ENCODE measurements around the gene LIMS1.

LIMS1 gene

DNA sequence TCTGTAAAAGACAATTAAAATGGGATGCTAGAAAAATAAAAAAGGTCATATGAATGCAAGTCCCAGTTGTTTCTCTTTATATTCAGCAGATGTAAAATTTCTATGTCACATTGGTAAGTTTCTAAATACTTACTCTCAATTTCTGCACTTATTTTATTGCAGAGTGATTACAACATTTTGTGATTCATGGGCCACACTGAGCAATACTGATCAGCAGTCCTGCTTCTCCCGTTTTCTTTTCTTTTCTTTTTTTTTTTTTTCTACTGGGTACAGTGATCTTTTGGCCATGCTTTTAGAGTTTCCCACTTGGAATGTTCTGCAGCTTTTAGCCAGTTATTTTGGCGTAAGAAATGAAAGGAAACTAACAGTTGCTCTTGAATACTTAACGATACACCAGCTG lies 38.8 kb downstream of the LIMS1 start:
- TF ChIP-seq, protein P1, sequence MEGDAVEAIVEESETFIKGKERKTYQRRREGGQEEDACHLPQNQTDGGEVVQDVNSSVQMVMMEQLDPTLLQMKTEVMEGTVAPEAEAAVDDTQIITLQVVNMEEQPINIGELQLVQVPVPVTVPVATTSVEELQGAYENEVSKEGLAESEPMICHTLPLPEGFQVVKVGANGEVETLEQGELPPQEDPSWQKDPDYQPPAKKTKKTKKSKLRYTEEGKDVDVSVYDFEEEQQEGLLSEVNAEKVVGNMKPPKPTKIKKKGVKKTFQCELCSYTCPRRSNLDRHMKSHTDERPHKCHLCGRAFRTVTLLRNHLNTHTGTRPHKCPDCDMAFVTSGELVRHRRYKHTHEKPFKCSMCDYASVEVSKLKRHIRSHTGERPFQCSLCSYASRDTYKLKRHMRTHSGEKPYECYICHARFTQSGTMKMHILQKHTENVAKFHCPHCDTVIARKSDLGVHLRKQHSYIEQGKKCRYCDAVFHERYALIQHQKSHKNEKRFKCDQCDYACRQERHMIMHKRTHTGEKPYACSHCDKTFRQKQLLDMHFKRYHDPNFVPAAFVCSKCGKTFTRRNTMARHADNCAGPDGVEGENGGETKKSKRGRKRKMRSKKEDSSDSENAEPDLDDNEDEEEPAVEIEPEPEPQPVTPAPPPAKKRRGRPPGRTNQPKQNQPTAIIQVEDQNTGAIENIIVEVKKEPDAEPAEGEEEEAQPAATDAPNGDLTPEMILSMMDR (IDR thresholded peaks at IDR 0.05; ENCODE audit: low read depth, low read length): no peak
- no peak overlapping the region for H3K4me3 ChIP-seq (ENCODE audit: low read depth, low read length)

DNA sequence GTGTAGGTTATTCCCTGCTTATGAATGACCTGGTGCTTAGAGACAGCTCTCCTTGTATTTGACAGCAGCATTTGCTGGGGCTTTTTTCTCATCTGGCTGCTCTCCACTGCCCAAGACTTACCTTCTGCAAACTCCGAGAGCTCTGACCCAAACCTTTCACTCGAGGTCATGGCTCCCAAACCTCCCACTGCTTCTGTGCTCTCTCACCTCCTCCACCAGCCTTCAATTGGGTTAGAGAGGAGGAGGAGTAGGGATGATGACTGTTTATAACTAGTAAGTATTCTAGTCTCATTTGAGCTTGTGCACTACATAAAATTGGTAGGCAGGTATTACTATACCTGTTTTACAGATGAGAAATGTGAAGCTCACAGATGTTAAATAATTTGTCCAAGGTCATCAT lies 40.1 kb downstream of the LIMS1 start:
- TF ChIP-seq, protein P1 (IDR thresholded peaks at IDR 0.05; ENCODE audit: low read depth, low read length): no peak
- no peak overlapping the region for H3K4me3 ChIP-seq (ENCODE audit: low read depth, low read length)

DNA sequence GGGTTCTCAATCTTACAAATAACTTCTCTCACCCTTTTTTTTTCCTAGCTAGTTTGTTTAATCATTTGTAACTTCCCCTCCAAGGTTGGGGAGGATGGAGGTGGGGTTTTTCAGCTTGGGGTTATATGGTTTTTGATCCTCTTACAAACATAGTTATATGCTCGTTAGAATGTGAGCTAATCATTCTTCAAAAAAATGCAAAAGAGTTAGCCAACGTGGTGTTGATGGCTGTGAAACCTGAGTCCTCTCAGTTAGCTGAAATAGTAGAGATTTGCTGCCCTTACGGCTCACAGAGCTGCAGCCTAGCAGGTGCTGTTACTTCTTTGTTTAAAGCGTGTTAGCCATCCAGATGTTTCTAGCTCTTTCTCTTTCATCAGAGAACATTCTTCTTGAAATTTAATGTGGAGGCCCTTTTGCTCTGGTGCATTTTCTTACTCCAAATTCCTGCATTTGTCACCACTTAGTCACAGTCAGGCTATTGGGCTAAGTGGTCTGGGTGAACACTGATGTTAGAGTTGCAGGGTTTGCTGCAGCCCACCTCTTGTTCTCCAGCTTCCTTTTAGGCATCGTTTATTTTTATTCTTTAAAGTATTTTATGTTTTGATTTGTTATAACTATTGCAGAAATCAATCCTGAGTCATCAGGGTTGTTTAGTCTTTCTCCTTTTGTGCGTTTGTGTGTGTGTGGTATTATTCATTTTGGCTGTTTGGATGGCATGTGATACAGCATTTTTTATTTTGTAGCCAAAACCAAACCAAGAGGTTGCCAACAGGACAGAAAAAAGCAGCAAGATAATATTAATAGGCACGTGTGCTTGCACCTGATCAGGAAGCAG lies 41.1 kb downstream of the LIMS1 start:
- H3K4me3 ChIP-seq (ENCODE audit: low read depth, low read length): no peak overlapping the region
- TF ChIP-seq, protein P1 (IDR thresholded peaks at IDR 0.05; ENCODE audit: low read depth, low read length): no peak

DNA sequence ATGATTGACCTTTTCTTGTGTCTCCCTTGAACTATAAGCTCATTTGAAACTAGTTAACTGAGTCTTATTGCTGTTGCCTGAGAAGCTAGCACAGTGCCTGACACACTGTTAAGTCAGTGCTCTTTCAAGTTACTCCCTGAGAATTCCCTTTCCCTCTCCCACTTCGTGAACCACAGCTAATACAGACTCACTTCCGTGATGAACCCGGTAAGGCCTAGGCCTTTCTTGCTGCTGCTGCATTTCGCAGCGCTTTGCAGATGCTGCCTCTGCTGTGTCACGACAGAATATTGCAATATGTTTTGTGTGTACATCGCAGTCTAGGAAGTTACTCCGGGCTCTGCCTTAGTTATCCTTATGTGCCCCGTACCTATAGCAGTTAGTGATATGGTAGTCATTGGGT lies 42.8 kb downstream of the LIMS1 start:
- TF ChIP-seq, protein P1 (IDR thresholded peaks at IDR 0.05; ENCODE audit: low read depth, low read length): no peak
- no peak overlapping the region for H3K4me3 ChIP-seq (ENCODE audit: low read depth, low read length)

DNA sequence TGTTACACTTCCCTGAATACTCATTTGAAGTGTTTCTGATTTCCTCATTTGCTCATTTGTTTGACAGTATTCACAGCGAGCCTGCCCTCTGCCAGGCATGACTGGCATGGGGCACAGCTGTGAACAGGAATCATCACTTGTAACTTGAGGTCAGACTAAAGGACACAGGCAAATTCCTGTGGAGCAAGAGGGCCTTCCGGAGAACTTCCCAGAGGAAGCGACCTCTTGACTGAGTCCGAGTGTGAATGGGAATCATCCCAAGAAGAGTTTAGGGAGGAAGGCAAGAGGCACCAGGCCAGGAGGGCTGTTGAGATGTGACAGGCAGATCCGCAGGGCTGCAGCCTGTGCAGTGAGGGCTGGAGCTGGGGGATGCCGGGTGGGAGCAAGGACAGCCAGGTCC lies 45.4 kb downstream of the LIMS1 start:
- TF ChIP-seq, protein P1 (IDR thresholded peaks at IDR 0.05; ENCODE audit: low read depth, low read length): no peak
- H3K4me3 ChIP-seq (ENCODE audit: low read depth, low read length): no peak overlapping the region

DNA sequence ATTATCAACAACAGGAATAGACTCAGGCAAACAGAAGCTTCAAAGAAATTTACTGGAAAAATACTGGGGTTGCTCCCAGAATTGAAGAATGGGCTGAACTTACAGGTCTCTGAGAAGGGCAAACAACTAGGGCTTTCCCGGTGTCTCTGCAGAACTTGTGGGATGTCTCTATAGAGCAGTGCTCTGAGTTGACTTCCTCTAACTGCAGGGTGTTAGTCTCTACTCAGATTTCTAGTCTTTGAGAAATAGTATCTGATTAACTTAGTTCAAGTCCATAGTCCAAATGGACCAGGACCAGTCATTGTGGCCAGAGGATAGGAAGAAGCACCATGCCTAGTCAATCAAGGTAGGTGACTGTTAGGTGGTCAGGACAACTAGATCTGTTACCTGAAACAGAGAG lies 45.8 kb downstream of the LIMS1 start:
- TF ChIP-seq, protein P1 (IDR thresholded peaks at IDR 0.05; ENCODE audit: low read depth, low read length): no peak
- H3K4me3 ChIP-seq (ENCODE audit: low read depth, low read length): no peak overlapping the region

DNA sequence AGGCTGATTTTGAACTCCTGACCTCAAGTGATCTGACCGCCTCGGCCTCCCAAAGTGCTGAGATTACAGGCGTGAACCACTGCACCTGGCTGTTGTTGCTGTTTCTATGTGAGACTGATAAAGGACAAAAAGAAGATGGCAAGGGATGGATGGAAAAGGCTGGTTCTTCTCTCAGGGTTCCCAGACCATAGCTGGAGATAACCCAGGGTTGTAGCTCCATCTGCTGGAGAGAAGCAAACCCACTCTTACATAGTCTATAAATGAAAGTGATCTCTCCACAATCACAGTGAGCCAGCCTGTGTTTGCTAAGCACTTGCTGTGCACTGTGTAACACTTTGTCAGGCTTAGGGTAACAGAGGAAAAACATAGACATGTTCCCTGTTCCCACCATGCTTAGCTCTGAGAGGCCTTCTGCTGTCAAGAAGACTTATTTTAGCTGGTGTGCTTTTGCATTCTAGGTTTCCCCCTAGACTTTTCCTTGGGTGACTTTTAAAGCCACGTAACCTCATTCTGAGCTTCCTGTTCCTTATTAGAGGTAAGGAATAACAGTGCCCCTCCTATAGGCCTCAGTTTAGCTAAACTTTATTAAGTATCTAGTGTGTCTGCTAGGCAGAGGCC lies 49.7 kb downstream of the LIMS1 start:
- TF ChIP-seq, protein P1 (IDR thresholded peaks at IDR 0.05; ENCODE audit: low read depth, low read length): peak; percentile 51; the same call in 1 of the 2 replicates
- no peak overlapping the region for H3K4me3 ChIP-seq (ENCODE audit: low read depth, low read length)
